ENCODE measurements around the gene TUBA4B. TPM values are rescaled to one million over a fixed set of nuclear protein-coding genes. Genes with fewer than 3 reads are reported as not detected.

The TUBA4B gene
- total RNA-seq, 1 experiment from 2014 or later, result not detected

- H3K9me3 ChIP-seq (ENCODE audit: control insufficient read depth, low read depth, low read length), result no peaks in the 10 kb centered on the region
- peak; percentile 89 for DNase-seq
- H2BK20ac ChIP-seq (ENCODE audit: low read depth, low read length, poor library complexity, severe bottlenecking), result no peak overlapping the region
- no peaks in the 10 kb centered on the region for H4K20me1 ChIP-seq (ENCODE audit: control insufficient read depth, insufficient read depth, insufficient read length)
- H4K91ac ChIP-seq (ENCODE audit: insufficient read length, low read depth, low read length), result no peak overlapping the region
- Mint-ChIP-seq H3K4me3 (peak overlapping the region; percentile 26 to 62; a peak in 4 of 5 replicates), H3K27ac (no peak overlapping the region), H3K27me3 (ENCODE audit: low read depth) (peaks cover 67% of the 10 kb centered on the region), H3K36me3 (ENCODE audit: insufficient read depth in 1 of 3, low read depth in 3 of 3) (peaks cover 0 to 4% (median 2%) of the 10 kb centered on the region in 3 experiments; a peak in 2 of 7 replicates), H3K4me1 (peaks cover 18 to 26% of the 10 kb centered on the region in 2 experiments), H3K9me3 (peaks cover 0 to 5% of the 10 kb centered on the region in 2 experiments; a peak in 2 of 5 replicates)
- no peaks in the 10 kb centered on the region for H3K79me2 ChIP-seq (ENCODE audit: insufficient read depth, low read length)
- H3K79me1 ChIP-seq (ENCODE audit: insufficient read depth, low read depth, low read length, poor library complexity, severe bottlenecking), result no peaks in the 10 kb centered on the region
- H3K14ac ChIP-seq (ENCODE audit: insufficient read depth, low read length), result peak overlapping the region; percentile 49; the same call in 1 of the 2 replicates
- H3K18ac ChIP-seq (ENCODE audit: insufficient read length, low read depth, low read length), result no peak overlapping the region
- H3K27ac ChIP-seq (ENCODE audit: insufficient read length, low read depth, low read length), result no peak overlapping the region
- H2AK5ac ChIP-seq (ENCODE audit: insufficient read length, low read length), result no peak overlapping the region
- TF ChIP-seq CTCF (conservative IDR thresholded peaks at IDR 0.05), result peak; percentile 98
- H3K4me2 ChIP-seq (ENCODE audit: insufficient read depth, insufficient read length, low read length), result peak overlapping the region; percentile 21
- no peak overlapping the region for H3K9ac ChIP-seq (ENCODE audit: extremely low read depth, insufficient read length, low read length)
- no peak overlapping the region for H3K23ac ChIP-seq (ENCODE audit: insufficient read length, low read depth, low read length)
- H3K4me1 ChIP-seq (ENCODE audit: insufficient read depth, low read length), result no peaks in the 10 kb centered on the region
- H2BK5ac ChIP-seq (ENCODE audit: insufficient read length, low read length), result no peak overlapping the region
- H3K56ac ChIP-seq (ENCODE audit: insufficient read length, low read depth, low read length), result no peak overlapping the region
- H3K23me2 ChIP-seq (ENCODE audit: insufficient read length, low read depth, low read length, poor library complexity, severe bottlenecking), result peaks cover 6% of the 10 kb centered on the region
- H2BK12ac ChIP-seq (ENCODE audit: insufficient read length, low read depth, low read length), result no peak overlapping the region
- no peak overlapping the region for H2BK120ac ChIP-seq (ENCODE audit: low read depth, low read length, poor library complexity, severe bottlenecking)
- no peak overlapping the region for H2AFZ ChIP-seq (ENCODE audit: low read length)
- no peak overlapping the region for H4K8ac ChIP-seq (replicated peaks; ENCODE audit: insufficient read length, low read depth, low read length)
- H2BK15ac ChIP-seq (ENCODE audit: low read depth, low read length), result no peak overlapping the region
- no peaks in the 10 kb centered on the region; the same call in 1 of the 2 replicates for H3K27me3 ChIP-seq (ENCODE audit: insufficient read depth, low read length)
- no peak overlapping the region for H3T11ph ChIP-seq (ENCODE audit: low read length)
- H4K5ac ChIP-seq (ENCODE audit: insufficient read length, low read depth, low read length), result no peak overlapping the region
- no CpG with 5 or more reads among the region's 15 CpGs for WGBS (ENCODE audit: extremely low coverage, insufficient read length, low lambda C conversion rate)
- no peak overlapping the region for H3K4ac ChIP-seq (ENCODE audit: low read depth, low read length)
Observed at GRCh38 chr2:219298759-219299371, 45.8 kb downstream of the TUBA4B start.
